Measurements from ENCODE around the gene SLC9C1.

SLC9C1 gene

DNA sequence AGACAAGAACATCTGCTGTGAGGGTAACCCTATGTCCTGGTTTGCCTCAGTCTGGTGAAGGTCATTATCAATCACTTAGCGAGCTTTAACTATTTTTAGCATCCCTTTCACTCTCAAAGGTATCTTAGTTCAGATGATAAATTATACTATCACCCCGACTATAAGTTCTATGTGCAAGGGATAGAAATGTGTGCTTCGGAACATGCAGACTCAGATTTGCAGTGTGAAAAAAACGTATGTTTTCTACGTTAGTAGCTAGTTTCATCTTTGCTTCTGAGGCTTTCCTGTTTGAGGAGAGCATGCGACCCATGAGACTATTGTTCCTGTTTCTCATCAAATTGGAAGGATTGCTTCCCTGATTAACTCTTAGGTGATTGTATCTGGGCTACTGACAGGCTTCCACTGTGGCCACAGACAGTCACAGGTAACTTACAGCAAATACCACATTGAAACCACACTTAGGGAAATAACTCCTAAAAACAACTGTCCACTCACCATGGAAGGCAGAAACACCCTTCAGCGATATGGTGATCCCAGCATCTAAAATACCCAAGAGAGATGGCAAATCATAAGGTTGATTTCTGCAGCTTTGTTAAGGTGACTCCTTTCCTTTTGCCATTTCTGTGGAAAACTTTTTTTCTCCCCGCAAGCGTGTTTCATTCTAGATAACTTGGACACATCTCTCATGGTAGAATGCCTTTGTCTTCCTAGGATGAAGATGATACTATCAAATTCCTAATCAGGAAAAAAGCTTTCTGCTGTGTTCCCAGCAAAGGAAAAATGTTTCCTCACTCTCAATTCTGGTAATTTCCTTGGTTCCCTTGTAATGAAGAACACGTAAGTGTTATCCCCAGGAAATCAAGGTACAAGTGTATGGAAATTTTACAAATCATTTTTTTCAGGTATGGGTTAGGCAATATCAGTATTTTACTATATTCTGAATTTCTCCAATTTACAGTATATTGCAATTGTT is 166.2 kb downstream of the SLC9C1 start:
- FAIRE-seq (no peak), DNase-seq (ENCODE audit: insufficient read length, low spot score) (no peak)
- no peak for TF ChIP-seq POLR2A (IDR thresholded peaks at IDR 0.05; ENCODE audit: low read depth, low read length)

- no peak for TF ChIP-seq POLR2A (IDR thresholded peaks at IDR 0.05; ENCODE audit: low read depth, low read length)
- FAIRE-seq (no peak), DNase-seq (ENCODE audit: insufficient read length, low spot score) (no peak)
Measured at GRCh38 chr3:112126511-112126911, 167.5 kb downstream of the SLC9C1 start.

DNA sequence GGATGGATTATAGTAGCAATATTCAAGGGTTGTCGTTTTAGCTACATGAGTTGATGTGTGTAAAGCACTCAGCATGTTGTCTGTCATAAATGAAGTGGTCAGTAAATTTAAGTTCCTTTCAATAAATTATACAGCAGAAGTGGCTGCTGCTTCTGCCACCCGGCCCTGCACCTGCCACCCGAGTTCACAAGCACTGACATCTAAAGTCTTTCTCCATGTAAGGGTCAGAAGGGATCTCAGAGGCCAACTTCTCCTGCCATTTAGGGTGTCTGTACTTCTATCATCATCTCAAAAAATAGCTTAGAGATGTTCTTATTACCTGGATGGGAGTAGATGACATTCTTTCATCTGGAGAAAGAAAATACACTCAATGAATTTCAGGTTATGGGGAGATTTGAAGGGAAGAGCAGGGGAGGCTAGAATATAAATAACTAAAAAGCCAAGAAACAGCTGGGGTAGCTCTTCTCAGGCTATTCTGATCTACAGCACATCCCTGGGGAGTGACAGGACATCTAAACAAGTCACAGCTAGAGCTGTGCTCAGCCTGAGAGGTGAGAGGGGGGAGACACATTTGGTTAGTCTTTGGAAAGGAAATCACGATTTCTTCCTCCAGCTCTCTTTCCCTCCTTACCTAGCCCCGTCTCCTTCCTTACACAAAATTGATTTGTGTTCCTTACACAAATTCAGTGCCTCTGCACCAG is 169.0 kb downstream of the SLC9C1 start:
- DNase-seq (ENCODE audit: insufficient read length, low spot score) (no peak), FAIRE-seq (no peak)
- TF ChIP-seq POLR2A (IDR thresholded peaks at IDR 0.05; ENCODE audit: low read depth, low read length) = no peak

GRCh38 chr3:112123548-112123947 is 170.5 kb downstream of the SLC9C1 start:
- TF ChIP-seq POLR2A (IDR thresholded peaks at IDR 0.05; ENCODE audit: low read depth, low read length) = no peak
- DNase-seq (ENCODE audit: insufficient read length, low spot score) (no peak), FAIRE-seq (no peak)

GRCh38 chr3:112122870-112123269 is 171.1 kb downstream of the SLC9C1 start:
- no peak for TF ChIP-seq POLR2A (IDR thresholded peaks at IDR 0.05; ENCODE audit: low read depth, low read length)
- no peak for DNase-seq (ENCODE audit: insufficient read length, low spot score)
- no peak for FAIRE-seq

- FAIRE-seq (no peak), DNase-seq (ENCODE audit: insufficient read length, low spot score) (no peak)
- TF ChIP-seq POLR2A (IDR thresholded peaks at IDR 0.05; ENCODE audit: low read depth, low read length) = no peak
Measured at GRCh38 chr3:112121577-112122547, 172.2 kb downstream of the SLC9C1 start.

DNA sequence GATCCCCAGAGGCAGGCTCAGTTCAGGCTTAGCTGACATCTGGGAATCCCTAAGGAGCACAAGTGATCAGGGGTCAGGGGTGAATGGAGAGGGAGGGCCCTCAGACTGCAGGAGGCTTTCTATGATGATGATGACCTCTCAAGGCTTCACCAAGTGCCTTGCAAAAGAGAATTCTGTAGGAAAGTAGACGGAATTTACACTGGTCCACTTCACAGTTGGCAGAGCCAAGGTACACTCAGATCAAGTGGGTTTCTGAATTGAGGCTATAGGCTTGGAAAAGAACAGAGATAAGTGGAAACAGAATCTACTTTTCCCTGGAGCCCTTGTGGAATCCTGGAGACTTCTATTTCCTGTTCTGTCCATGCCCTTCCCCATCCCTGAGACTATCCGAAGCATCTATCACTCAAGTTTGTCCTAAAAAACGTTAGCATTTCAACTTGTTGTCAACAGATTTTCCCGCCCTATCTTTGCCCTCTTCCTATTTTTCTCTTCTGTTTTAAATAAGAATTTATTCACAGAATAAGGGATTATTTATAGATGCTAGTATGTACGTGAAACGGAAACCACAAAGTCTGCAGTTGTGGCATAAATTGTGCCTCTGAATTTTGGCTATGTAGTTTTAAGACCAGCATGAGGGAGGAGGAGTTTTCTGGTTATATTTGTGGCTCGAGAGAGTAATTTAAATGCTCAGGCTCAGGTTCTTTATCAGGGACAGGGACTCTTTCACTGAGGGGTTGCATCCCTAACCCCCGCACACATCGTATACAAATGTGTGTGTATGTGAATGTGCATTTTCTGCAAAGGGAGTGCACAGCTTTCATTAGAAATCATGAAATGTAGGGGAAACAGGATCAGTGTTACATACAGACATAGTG is 173.8 kb downstream of the SLC9C1 start:
- DNase-seq (ENCODE audit: insufficient read length, low spot score) (no peak), FAIRE-seq (no peak)
- TF ChIP-seq POLR2A (IDR thresholded peaks at IDR 0.05; ENCODE audit: low read depth, low read length) = no peak

- DNase-seq (ENCODE audit: insufficient read length, low spot score) (no peak), FAIRE-seq (no peak)
- no peak for TF ChIP-seq POLR2A (IDR thresholded peaks at IDR 0.05; ENCODE audit: low read depth, low read length)
Measured at GRCh38 chr3:112117841-112118571, 176.0 kb downstream of the SLC9C1 start.

GRCh38 chr3:112117415-112117814 is 176.6 kb downstream of the SLC9C1 start:
- no peak for TF ChIP-seq POLR2A (IDR thresholded peaks at IDR 0.05; ENCODE audit: low read depth, low read length)
- DNase-seq (ENCODE audit: insufficient read length, low spot score) (no peak), FAIRE-seq (no peak)

DNA sequence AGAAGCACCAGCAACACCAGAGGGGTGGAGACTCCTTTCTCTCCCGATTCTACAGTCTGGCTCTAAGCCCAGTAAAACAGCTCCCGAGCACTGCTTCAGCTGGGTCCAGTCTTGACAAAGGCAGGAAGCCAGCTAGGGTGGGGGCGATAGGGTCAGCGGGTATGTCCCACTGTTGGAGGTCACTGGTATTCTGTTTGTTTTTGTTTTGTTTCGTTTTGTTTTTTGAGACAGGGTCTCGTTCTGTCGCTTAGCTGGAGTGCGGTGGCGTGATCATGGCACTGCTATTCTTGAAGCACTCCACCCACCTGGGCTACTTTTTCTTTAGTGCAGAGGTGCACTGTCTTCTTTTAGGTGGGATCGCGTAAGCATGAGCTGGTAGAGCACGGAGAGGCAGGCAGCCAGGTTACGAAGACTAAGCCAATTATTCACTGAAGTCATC is 177.2 kb downstream of the SLC9C1 start:
- FAIRE-seq = no peak
- DNase-seq (ENCODE audit: insufficient read length, low spot score) = no peak
- TF ChIP-seq POLR2A (IDR thresholded peaks at IDR 0.05; ENCODE audit: low read depth, low read length) = no peak

DNA sequence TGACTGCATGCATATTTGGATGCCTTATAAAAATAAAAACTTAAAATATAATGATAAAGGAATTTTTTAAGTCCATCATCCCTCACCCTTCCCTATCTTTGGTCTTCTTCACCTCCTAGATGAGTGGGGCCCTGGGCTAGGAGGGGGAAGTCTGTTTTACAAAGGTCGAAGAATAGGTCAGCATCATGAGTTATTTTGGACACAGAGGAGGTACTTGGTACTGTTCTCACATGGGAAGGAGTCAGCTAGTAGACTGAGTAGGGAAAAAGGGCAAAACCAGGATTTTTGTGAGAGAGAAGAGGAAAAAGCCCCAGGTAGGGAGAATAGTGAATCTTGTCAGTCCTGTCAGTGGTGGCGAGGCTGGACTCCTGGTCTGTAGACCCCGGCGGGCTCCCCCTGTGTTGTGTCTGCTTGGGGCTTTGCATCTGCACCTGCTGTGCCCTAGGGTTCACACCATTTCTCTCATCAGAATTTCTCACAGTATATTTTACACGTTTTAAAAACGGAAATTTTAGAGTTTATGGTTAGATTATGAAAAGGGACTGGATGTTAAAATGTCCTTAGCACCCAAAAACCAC is 178.1 kb downstream of the SLC9C1 start:
- DNase-seq (ENCODE audit: insufficient read length, low spot score) = no peak
- TF ChIP-seq POLR2A (IDR thresholded peaks at IDR 0.05; ENCODE audit: low read depth, low read length) = no peak
- FAIRE-seq = no peak

All from H54 (cell line).